HepG2 (cell line): ENCODE data around the gene TRIM25. TPM values are rescaled to one million over a fixed set of nuclear protein-coding genes. Genes with fewer than 3 reads are reported as not detected.

Experiments
- ASH2L ChIP-seq: fragments of 300-600, 200-600 bp; sonication (generic); IDR thresholded peaks from 2 replicates; pipeline ENCODE4 v1.7.0; 2017; ENCODE audit warnings: low read depth, mild to moderate bottlenecking, moderate library complexity, mixed read lengths, low read length; ENCODE audit not compliant: insufficient read length
- GATAD2A ChIP-seq: IDR thresholded peaks from 2 replicates; pipeline ENCODE4 v1.6.1; 2016
- NFE2 ChIP-seq: sonication (generic); formaldehyde crosslinking; IDR thresholded peaks from 2 replicates; pipeline ENCODE4 v1.4.0; 2020; ENCODE audit warnings: missing genetic modification reagents
- PRMT3 ChIP-seq: sonication (generic); formaldehyde crosslinking; IDR thresholded peaks from 2 replicates; pipeline ENCODE4 v1.8.1; 2022; ENCODE audit warnings: low read depth, mild to moderate bottlenecking, moderate library complexity, missing genetic modification reagents, borderline replicate concordance
- ZFP90 ChIP-seq: sonication (generic); formaldehyde crosslinking; IDR thresholded peaks from 2 replicates; pipeline ENCODE4 v1.8.0; 2022; ENCODE audit warnings: missing genetic modification reagents, mild to moderate bottlenecking, inconsistent platforms, borderline replicate concordance
- ZNF30 ChIP-seq: sonication (generic); formaldehyde crosslinking; IDR thresholded peaks from 2 replicates; pipeline ENCODE4 v1.5.0; 2020; ENCODE audit warnings: mild to moderate bottlenecking, missing genetic modification reagents
- polyA plus RNA-seq, 8 experiments: library from polyadenylated mRNA; depleted of rRNA in 3 of 8; stranded (reverse) in 7 of 8; unstranded in 1 of 8; fragments of >200 nt; fragmentation: Illumina TruSeq in 4 of 8; extraction: Trizol in 4 of 8; gene quantifications; 2 replicates each; pipeline versions ENCODE4 v1.2.1 to v1.2.3, GENCODE V29; 2011 to 2016; ENCODE audit warnings: low read depth in 4 of 8, missing spikeins in 1 of 8, mixed read lengths in 1 of 8; ENCODE audit not compliant: insufficient read depth in 1 of 8
- total RNA-seq, 5 experiments: library from RNA; depleted of rRNA; stranded (reverse); fragments of >200 nt; fragmentation: Illumina TruSeq; extraction: Trizol; gene quantifications; 2 replicates each; pipeline ENCODE4 v1.2.3, GENCODE V29; 2016; ENCODE audit warnings: low read depth in 1 of 5
- TF ChIP-seq, protein P1 (sequence below), 2 experiments: fragments of 450-650 bp in 1 of 2; sonication (generic) in 1 of 2; formaldehyde crosslinking in 1 of 2; IDR thresholded peaks; 2 replicates each; pipeline versions ENCODE4 v1.6.1 to v1.8.0; 2016 to 2022; ENCODE audit warnings: antibody characterized with exemption in 1 of 2, mild to moderate bottlenecking in 1 of 2, missing genetic modification reagents in 1 of 2
- TF ChIP-seq, protein P2 (sequence below): sonication (generic); formaldehyde crosslinking; conservative IDR thresholded peaks from 2 replicates; pipeline ENCODE4 v1.4.0; 2020; ENCODE audit warnings: missing genetic modification reagents
- TF ChIP-seq, protein P3 (sequence below): sonication (generic); formaldehyde crosslinking; IDR thresholded peaks from 2 replicates; pipeline ENCODE4 v1.5.0; 2020; ENCODE audit warnings: missing genetic modification reagents, mild to moderate bottlenecking, borderline replicate concordance
- TF ChIP-seq, protein P4 (sequence below), 2 experiments: sonication (generic) in 1 of 2; formaldehyde crosslinking in 1 of 2; IDR thresholded peaks; 2 replicates each; pipeline versions ENCODE4 v1.5.1 to v1.6.1; 2011 to 2020; ENCODE audit warnings: borderline replicate concordance in 1 of 2, low read depth in 1 of 2, low read length in 1 of 2, mild to moderate bottlenecking in 1 of 2, missing genetic modification reagents in 1 of 2, moderate library complexity in 1 of 2

Gene TRIM25
- total and polyA plus RNA-seq, 2 of the 13 experiments (the other 11 are each of a cell fraction or from before 2014, with no cell fraction given): 30.8 to 42.2 TPM

DNA sequence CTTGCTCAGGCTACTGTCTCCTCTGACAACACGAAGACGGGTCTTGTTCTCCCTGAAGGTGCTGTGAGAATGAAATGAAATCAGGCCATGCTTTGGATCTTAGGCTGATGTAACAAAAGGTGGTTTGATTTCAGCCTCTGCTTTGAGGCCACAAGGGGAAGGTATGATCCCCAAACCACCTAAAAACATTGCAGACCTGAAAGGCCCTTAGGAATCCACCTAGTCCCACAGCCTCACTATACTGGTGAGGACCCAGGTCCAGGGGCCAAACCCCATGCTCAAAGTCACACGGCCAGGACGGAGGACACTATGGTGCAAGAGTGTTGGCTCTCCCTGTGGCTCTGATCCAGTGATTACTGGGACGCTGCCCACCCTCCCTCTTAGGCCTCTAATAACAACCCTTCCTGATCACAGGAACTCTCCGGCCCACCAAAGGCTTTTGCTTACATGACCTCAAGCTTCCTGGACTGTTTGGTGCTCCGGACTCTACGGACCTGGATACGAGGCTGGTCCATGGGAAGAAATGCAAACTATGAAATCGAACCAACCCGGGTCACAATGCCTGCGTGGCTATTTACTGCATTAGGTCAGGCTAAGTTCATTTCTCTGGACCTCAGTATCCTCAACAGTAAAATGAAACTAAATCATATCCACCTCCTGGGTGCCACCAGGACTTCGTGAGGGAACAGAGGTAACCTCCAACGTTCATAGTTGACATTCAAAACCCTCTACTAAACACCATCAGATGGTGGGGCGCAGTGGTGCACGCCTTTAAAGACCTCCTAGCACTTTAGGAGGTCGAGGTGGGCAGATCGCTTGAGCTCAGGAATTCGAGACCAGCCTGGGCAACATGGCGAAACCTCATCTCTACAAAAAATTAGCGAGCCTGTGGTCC, 1.5 kb downstream of the TRIM25 start (continued):
- TF ChIP-seq GATAD2A (CRISPR knock-in tag) (peak; percentile 50), NFE2 (CRISPR knock-in tag) (no peak), ZNF30 (CRISPR knock-in tag) (0 out of 2 replicates have a peak, but pooled peaks have one; percentile 1), ZFP90 (peak; percentile 38; the same call in 1 of the 2 replicates), ASH2L (peak; percentile 13), PRMT3 (CRISPR knock-in tag) (0 out of 2 replicates have a peak, but pooled peaks have one; percentile 54)
- TF ChIP-seq, protein P1, sequence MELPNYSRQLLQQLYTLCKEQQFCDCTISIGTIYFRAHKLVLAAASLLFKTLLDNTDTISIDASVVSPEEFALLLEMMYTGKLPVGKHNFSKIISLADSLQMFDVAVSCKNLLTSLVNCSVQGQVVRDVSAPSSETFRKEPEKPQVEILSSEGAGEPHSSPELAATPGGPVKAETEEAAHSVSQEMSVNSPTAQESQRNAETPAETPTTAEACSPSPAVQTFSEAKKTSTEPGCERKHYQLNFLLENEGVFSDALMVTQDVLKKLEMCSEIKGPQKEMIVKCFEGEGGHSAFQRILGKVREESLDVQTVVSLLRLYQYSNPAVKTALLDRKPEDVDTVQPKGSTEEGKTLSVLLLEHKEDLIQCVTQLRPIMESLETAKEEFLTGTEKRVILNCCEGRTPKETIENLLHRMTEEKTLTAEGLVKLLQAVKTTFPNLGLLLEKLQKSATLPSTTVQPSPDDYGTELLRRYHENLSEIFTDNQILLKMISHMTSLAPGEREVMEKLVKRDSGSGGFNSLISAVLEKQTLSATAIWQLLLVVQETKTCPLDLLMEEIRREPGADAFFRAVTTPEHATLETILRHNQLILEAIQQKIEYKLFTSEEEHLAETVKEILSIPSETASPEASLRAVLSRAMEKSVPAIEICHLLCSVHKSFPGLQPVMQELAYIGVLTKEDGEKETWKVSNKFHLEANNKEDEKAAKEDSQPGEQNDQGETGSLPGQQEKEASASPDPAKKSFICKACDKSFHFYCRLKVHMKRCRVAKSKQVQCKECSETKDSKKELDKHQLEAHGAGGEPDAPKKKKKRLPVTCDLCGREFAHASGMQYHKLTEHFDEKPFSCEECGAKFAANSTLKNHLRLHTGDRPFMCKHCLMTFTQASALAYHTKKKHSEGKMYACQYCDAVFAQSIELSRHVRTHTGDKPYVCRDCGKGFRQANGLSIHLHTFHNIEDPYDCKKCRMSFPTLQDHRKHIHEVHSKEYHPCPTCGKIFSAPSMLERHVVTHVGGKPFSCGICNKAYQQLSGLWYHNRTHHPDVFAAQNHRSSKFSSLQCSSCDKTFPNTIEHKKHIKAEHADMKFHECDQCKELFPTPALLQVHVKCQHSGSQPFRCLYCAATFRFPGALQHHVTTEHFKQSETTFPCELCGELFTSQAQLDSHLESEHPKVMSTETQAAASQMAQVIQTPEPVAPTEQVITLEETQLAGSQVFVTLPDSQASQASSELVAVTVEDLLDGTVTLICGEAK (IDR thresholded peaks at IDR 0.05): no peak
- TF ChIP-seq, protein P1 (CRISPR knock-in tag; IDR thresholded peaks at IDR 0.05): no peak
- TF ChIP-seq, protein P2, sequence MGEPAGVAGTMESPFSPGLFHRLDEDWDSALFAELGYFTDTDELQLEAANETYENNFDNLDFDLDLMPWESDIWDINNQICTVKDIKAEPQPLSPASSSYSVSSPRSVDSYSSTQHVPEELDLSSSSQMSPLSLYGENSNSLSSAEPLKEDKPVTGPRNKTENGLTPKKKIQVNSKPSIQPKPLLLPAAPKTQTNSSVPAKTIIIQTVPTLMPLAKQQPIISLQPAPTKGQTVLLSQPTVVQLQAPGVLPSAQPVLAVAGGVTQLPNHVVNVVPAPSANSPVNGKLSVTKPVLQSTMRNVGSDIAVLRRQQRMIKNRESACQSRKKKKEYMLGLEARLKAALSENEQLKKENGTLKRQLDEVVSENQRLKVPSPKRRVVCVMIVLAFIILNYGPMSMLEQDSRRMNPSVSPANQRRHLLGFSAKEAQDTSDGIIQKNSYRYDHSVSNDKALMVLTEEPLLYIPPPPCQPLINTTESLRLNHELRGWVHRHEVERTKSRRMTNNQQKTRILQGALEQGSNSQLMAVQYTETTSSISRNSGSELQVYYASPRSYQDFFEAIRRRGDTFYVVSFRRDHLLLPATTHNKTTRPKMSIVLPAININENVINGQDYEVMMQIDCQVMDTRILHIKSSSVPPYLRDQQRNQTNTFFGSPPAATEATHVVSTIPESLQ (CRISPR knock-in tag): no peak
- TF ChIP-seq, protein P3, sequence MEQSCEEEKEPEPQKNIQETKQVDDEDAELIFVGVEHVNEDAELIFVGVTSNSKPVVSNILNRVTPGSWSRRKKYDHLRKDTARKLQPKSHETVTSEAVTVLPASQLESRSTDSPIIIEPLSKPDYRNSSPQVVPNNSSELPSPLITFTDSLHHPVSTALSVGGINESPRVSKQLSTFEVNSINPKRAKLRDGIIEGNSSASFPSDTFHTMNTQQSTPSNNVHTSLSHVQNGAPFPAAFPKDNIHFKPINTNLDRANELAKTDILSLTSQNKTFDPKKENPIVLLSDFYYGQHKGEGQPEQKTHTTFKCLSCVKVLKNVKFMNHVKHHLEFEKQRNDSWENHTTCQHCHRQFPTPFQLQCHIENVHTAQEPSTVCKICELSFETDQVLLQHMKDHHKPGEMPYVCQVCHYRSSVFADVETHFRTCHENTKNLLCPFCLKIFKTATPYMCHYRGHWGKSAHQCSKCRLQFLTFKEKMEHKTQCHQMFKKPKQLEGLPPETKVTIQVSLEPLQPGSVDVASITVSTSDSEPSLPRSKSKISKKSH (CRISPR knock-in tag): no peak
- TF ChIP-seq, protein P4, sequence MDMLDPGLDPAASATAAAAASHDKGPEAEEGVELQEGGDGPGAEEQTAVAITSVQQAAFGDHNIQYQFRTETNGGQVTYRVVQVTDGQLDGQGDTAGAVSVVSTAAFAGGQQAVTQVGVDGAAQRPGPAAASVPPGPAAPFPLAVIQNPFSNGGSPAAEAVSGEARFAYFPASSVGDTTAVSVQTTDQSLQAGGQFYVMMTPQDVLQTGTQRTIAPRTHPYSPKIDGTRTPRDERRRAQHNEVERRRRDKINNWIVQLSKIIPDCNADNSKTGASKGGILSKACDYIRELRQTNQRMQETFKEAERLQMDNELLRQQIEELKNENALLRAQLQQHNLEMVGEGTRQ (IDR thresholded peaks at IDR 0.05; ENCODE audit: low read depth, low read length): no peak
- TF ChIP-seq, protein P4 (CRISPR knock-in tag; IDR thresholded peaks at IDR 0.05; ENCODE audit: borderline replicate concordance): peak; percentile 30; the same call in 1 of the 2 replicates
